Central memory CD4-positive, alpha-beta T cell (primary cell): ENCODE measurements around the gene STXBP6.

ENCODE experiments used
- DNase-seq: peaks from one replicate; pipeline ENCODE4 v3.0.0; 2022

The STXBP6 gene

DNA sequence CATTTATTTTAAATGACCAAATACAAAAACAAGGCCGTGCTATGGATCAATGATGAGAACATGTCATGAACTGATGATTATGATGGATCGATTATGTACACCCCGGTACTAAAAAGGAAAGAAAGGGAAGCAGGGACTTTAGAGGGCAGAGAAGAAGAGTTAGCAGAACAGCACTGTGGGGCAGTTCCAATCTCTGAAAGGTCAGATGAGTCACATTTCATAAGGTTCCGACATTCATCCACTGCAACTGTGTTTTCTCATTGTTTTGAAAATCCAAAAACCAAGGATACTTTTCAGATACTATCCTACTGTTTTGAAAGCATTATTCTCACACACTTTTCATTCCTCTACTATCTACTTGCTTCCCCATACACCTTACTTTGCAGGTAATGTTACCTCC lies 169.3 kb downstream of the STXBP6 start:
- DNase-seq = no peak

DNA sequence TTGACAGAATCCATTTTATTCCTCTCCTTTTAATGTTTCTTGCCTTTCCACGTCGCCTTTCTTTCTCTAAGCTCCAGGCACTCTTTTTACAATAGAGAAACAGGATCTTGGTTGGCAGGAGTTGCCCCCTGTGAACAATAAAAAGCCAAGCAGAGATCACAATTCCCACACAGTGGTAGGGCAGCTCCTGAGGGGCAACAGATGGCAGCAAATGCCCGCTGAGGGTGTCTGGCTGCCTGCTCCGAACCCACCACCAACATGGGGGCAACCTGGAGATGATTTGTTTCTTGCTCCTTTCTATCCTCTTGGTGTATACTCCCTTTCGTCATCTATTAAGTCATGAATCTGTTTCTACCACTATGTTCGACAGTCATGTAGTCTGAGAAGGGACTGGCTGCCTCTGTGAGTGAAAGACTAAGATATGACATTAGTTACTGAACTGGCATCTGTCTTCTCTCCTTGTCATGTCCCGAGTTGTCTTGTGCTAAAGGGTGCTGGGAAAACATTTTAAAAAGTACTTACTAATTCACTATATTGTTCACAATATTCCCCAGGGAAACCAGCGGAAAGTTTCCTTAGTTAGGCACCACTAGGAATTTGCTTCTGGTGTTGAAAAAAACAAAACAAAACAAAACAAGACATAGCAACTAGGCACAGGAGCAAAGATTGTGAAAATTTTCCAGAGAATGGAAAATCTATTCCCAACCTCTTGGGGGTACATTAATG lies 170.1 kb downstream of the STXBP6 start:
- DNase-seq = no peak

DNA sequence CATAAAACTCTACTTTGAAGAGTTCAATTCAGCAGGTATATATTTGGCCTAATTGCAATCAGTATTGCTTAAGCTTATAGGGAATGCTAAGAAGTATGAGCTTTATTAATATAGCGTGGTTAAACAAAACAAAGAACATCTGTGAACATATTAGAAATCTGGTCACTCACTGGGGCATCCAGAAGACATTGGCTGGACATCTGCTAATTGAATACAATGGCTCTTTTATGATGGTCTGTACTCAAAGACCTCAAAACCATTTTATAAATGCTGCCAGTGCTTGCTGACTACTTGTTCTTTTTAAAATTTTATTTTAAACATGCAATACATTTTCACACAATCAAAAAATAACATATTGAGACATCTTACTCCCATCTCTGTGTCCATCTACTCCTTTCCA lies 173.0 kb downstream of the STXBP6 start:
- DNase-seq = no peak

DNA sequence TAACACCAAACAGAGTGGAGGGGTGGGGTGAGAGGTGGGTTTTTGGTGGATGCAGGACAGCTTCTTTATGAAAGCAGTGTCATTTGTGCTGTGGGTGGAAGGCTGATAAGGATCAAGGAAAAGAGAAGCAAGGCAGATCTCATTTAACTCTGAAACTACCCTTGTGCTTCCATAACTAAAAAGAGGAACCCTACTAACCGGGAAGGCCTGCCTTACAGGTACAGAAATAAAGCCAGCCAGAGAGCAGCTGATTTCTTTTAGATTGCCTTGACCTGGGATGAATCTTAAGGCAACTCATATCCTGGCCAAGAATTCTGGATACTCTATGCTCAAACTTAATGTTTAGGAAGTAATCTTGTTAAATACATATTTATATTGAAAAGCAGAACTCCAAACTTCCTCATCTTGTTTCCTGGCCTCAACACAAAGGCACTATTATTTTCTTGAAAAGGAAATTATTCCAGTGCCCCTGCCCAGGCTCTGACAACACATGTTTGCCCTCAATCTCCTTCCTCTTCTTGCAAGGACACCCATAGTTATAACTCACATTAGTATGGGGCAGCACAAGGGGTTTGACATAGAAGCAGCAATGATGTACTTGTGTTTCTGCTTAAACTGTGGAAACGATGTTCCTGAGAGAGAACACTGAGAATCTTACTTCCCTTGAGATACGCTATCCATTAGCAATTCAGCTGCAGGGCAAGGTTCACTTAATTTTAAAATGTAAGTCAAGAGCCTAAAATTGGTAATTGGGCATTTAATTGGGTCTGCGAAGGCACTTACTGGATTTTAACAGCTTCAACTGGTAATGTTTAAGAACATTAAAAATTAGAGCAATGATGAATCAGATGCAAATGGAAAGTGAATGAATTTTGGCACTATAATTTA lies 173.7 kb downstream of the STXBP6 start:
- DNase-seq = no peak

DNA sequence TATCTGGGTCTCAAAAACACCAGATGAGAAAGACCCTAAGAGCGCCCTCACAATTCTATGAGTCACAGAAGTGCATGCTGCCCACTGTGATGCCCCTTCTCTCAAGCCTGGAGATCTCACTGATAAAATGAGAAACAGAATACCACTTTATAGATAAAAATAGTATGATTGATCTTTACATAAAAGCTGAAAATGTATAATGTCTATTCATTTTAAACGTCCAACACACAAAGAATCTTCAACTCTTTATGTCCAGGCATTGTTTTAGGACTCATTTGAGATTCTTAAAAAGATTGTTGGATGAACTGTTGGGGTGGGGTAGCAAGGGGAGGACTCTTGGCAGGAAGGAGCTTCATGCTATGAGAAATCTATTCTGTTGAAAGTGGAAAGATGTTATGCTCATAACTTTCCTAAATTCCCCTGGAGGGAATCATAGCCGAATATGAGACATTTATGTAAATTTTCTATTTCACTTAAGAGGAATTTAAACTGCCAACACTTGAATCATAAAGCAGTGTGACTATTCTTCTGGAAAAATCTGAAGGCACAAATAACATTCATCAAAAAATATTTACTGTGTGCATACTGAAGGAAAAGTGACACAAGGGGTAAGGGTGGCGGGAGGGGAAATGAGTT lies 174.6 kb downstream of the STXBP6 start:
- DNase-seq = no peak

DNA sequence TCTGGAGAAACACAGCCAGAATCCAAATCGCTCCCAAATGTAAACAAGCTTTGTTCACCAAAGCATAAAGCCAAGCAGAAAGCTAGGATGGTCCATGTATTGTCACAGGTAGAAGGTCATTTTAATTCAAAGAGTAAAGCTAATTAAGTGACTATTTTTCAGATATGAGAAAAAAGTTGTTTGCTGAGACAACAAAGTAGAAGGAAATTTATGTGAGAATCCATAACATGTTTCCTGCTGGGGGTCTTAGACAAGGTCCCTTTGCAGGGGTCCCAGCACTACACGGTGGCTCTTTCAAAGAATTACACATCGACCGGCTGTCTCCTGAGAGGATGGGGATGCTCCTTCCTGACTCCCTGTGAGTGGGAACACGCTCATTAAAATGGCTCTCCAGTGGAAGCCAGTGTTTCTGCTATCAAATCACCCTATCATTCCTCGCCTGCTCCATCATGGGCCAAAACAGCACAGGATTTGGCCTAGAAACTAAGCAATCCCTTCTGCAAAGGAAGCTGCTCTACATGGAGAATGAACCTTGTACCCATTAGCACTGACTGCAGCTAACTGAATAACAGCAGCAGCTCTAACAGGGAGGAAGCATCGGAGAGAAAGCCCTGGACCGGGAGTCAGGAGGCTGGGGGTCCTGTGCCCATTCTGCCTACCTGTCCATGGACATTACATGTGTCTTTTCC lies 175.3 kb downstream of the STXBP6 start:
- DNase-seq = no peak

DNA sequence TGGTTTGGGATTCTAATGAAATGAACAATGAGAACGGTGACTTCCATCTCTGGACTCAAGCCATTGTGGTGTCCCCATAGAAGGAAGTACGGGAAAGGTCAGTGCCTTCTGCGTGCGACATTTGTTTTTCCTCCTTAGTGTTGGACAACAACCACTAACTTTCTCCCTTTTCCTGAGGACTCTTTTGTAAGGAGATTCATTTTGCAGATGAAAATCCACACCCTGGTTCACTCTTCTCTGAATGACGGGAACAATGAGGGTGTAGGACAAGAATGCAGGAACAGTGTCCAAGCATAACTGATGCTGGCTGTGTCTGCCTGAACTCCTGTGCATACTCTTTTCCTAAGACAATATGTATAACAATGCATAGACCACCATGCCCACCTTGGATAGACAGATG lies 176.4 kb downstream of the STXBP6 start:
- DNase-seq = no peak

DNA sequence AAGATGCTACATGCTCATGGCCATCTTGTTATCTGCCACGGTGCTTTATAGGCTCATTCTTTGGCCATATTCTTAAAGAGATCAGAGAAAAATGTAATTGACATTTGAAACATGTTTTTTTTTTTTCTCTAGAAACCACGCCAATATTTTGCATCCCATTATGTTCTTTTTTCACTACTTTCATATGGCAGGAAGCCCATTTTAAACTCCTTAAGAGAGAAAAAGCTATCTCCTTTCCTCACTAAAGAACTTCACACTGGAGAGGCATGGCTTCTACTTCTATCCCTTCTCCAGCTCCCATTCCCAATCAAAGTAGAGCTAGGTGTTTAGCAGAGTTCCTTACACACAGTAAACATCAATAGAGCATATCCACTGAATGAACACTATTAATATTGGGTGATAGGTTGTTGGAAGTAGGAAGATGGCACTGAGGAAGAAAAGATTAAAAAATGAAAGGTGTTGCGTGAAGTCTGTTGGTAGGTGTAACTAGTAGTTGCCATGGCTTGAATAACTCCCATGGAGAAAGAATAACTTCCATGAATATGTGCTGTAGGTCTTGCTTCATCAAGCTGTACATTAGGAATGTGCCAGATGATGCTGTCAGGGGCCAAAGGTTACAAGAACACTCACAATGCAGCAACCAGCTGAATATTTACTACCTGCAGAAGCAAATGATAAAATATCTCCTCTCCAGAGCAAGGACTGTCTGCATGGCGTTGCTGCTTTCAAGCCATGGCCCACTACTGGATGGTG lies 178.8 kb downstream of the STXBP6 start:
- no peak for DNase-seq

DNA sequence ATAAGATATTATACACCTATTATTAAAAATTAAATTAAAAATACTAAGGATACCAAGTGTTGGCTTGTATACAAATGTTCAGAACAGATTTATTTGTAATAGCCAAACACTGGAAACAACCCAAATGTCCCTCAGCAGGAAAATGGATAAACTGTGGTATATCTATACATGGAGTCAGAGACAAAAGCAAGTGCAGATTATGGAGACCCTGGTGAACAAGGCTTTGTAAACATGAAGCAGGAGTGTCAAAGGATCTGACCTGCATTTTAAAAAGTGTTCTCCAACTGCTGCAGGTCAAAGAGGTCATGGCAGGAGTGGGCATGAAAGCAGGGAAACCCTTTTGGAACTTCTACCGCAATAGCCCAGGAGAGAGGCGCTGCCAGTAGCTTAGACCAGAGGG lies 181.6 kb downstream of the STXBP6 start:
- no peak for DNase-seq

DNA sequence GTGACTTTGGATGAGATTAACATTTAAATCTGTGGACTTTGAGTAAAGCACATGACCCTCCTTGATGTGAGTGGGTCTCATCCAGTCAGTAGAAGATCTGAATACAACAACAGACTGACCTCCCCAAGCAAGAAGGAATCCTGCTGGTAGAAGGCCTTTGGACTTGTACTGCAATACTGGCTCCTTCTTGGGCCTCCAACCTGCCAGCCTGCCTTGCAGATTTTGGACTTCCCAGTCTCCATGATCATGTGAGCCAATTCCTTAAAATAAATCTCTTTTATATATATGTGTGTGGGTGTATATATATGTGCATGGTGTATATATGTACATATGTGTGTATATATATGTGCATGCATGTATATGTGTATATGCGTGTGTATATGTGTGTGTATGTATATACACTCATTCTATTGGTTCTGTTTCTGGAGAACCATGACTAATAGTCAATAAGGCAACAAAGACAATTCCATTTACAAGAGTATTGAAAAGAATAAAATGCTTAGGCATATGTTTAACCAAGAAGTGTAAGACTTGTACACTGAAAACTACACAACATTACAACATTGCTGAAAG lies 183.8 kb downstream of the STXBP6 start:
- no peak for DNase-seq

DNA sequence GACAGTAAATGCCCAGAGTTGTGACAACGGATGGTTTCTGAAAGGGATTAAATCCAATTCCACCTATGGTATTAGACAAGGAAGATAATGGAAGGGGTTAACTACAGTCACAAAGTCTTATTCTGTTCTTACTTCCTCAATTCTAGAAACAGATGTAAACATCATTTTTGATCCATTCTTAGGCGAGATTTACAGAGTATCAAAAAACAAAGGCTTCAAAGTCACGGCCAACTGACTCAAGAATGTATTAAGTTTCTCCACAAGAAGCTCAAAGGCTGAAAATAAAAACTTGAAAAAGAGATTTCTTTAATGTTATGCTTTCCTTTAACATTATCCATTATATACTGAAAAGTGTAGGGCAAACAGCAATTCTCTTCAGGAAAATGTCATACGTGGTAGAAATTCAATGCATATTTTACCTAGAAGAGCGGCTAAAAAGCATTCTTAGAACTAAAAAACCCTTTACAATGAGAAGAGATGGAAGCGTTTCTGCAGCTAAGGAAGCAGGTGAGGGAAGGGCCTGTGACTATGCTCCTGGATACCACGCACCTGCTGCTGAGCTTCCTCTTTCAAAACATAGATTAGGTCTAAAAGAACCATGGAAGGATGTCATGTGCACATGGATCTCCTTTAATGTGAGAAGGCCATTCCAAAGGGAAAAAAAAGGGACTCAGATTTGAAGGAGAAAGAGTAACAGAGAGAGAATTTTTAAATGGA lies 185.8 kb downstream of the STXBP6 start:
- no peak for DNase-seq

DNA sequence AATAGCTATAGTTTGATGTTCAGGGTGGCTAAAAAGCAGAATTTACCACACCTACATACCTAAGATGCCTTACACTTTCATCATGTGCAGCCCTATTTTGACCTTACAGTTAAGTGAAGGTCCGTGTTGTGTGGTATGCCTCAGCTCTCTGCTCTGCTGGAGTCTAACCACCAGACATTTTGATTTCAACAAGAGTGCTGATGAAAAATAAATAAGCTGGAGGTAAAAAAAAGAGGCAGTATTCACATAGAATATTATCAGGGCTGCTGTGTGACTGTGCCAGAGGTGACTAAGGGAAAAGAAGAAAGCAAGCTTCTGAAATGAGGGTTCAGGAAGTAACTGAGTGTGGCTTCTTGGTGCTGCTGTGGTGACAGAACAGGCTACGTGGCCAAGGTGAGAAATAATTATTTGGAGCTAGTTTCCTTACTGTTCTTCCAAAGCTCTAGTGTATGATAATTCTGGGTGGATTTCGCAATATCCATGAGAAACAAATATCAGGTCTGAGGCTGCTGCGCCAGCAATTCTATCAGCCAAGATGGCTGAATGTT lies 188.8 kb downstream of the STXBP6 start:
- DNase-seq = no peak

DNA sequence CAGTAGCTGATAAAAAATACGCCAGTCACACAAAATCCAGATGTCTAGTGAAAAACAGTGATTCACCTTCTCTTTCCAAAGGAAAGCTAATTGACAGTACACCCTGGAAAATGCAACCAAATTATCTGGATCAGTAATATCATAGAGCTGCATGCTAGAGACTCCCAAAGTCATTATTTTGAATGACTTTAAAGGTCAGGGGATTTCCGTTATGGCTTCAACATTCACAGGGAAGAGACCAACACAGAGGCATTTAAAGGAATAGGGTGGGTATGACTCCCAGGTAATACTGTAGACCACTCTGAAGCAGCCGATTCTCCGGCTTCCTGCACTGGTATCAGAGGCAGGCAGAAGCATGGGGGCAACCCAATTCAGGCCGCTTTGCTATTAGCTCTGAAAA lies 190.4 kb downstream of the STXBP6 start:
- DNase-seq = no peak

DNA sequence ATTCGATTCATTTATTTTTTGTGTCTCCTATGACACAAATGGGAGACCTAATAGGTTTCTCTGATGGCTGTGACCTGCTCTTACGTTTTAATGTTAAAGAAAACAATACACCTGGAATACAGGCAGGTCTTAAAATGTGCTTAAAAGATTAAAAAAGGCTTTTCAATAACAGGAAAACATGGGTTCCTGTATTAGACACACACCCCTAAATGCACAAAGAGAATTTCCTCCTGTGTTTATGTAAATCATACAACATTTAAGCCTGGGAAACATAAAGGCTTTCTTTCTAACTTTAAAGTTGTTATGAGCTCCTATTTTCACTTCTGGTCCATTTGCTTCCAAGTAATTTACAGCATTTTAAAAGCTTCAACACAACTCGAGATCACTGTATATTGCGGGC lies 191.3 kb downstream of the STXBP6 start:
- no peak for DNase-seq

DNA sequence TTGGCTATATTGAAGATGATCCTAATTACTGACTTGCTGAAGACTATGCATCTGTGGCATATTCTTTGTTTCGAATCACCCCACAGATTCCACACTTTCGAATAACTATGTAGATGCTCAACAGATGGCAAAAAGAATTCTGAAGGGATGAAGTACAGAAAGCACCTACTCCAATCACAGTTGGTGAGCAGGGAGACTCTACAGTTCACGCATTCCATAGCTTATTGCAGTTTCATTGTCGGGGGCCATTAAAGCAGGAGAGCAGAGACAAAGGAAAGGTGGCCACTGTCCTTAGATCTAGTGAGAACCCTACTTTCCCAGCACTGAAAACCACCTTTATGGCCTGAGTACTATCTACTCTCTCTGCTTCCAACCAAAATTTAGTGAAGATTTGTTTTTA lies 191.9 kb downstream of the STXBP6 start:
- DNase-seq = no peak

DNA sequence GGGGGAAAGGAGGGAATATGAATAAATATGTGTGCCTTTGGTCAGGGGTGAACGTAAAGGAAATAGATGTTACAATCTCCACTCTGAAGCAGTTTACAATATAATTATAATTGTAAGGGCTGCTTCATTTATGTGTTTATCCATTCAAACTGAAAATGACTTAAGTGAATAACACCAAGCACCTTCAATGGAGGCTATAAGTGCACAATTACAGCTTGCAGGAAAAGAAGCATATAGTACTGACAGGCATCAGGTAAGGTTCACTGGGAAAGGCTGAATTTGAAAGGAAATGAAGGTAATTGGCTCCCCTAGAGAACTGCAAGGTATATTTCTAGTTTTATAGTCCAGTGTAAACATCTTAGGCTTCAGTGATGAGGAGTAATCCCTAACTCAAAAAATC lies 192.7 kb downstream of the STXBP6 start:
- DNase-seq = no peak

DNA sequence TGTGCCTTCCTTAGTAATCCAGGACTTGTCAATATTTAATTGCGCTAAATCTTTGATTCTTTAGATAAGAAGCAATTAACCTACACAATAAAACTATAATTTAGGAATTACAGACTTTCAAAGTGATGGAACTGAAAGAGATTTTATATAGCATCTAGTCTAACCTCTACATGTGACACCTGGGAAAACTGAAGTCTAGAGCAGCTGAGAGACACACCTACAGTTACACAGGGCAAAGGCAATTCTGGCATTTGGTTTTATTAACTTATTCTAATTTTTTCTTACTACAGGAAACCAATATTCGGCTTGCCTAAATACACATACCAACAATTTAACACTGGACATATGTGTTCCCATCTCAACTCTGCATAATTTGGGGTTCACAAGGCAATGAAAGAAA lies 196.5 kb downstream of the STXBP6 start:
- no peak for DNase-seq

DNA sequence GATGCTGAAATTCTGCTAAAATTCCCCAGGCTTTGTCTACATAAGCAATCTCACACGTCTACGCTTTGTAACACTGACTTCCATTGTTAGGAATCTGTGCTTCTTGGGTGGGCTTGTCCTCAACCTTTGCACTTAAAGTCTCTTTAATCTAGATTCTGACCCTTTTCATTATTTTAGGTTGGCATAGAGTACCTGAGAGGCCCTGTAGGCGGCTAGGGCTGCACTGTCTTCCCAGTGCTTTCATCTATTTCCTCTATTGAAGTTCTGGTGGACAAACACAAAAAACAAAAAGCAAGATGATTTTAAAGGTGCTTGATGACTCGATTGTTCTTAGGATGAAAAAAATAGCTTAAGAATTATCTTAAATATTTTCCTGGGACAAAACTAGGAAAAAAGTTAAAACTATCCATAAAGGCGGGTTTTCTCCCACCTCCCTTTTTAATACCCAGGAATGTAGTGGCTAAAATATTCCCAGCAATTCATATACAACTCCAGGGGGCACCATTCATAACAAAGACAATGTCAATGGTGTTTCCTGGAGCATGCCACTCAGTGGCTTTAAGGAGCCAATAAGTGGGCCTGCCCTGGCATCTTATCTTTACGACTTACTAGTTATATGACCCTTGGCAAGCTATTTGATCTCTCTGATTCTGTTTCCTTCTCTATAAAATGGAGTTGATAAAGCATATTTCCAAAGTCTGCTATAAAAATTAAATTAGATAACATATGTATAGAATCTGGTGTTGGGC lies 197.5 kb downstream of the STXBP6 start:
- DNase-seq = no peak

DNA sequence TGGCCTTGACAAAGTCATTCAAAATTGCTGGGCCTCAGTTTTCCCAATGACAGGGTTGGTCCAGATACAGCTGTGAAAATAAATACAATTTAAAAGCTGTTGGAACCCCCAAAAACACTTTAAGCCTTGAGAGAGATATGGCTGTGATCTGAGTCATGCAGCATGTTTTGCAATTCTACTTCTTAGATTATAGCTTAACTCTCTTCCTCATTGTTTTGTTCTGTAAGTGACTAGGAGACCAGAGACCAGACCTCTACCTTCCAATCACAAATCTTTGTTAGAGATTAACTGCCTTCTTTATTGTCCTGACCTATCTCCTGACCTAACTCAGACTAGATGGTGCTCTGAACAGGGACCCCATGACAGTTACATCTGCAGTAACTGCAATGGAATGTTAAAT lies 198.1 kb downstream of the STXBP6 start:
- no peak for DNase-seq

DNA sequence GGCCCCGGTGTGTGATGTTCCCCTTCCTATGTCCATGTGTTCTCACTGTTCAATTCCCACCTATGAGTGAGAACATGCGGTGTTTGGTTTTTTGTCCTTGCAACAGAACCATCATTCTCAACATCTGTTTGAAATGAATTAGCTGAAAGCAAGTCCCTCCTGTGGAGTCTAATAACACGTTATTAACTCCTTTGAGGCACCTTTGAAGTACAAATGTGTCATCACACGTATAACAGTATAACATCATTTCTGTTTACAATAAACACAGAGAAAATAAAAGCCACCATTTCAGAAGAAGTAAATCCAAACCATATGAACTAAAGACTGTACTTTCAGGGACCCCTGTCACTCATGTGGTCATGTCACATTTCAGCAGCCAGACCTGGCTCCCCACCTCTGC lies 198.5 kb downstream of the STXBP6 start:
- no peak for DNase-seq
